ENCODE measurements around the gene CDK5.
"Not testable (repeated sequence)": the region's sequence is repeated elsewhere in the genome, so short reads cannot be mapped to it uniquely, and the experiment has no call there.

Gene CDK5

DNA sequence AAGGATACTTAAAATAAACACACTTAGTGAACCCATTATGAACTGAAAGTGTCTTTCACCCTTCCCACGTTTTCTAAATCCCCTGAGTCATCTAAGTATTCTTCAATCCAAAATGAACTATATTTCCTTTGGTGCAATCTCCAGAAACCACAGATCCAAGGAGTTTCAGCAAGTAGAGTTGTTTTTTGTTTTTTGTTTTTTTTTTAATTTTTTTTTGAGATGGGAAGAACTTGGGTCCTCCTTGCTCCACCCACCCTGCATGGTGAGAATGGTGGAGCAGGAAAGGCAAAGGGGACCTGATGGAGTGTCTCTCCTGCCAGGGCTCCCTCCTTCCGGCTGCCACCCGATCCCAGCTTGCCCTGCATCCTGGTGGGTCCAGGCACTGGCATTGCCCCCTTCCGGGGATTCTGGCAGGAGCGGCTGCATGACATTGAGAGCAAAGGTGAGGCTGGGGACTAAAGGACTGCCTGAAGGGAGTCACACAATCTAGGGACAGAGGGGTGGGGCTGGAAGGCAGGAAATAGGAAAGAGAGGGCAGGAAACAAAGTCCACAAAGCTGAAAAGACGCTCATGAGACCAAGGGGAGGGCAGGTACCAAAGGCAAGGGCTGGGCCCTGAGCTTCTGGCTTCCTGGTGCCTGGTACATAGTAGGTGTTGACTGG lies 45.5 kb downstream of the CDK5 start:
- TF ChIP-seq POLR2A (IDR thresholded peaks at IDR 0.05; ENCODE audit: low read depth, low read length) = no peak
- TF ChIP-seq PAX5 (IDR thresholded peaks at IDR 0.05; ENCODE audit: insufficient read depth, low read length, severe bottlenecking) = no peak
- no peak for TF ChIP-seq POLR2AphosphoS5 (IDR thresholded peaks at IDR 0.05; ENCODE audit: low read depth, low read length)
- no peak for TF ChIP-seq POU2F2 (IDR thresholded peaks at IDR 0.05; ENCODE audit: low read depth, low read length)
- no peak for TF ChIP-seq TAF1 (IDR thresholded peaks at IDR 0.05; ENCODE audit: low read depth, low read length)
- DNase-seq (ENCODE audit: insufficient read length, low spot score) (no peak), FAIRE-seq (no peak)

DNA sequence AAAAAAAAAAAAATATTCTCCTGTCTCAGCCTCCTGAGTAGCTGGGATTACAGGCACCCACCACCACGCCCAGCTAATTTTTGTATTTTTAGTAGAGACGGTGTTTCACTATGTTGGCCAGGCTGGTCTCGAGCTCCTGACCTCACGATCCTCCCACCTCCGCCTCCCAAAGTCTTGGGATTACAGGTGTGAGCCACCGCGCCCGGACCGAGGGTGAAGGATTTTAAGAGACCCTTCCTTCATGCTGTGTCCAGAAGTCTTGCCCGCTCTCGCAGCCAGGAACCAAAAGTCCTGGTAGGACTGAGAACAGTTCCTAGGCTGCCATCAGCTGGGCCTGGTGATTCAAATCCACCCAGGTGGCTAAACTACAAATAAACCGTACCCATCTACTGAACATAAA lies 46.1 kb downstream of the CDK5 start:
- DNase-seq (ENCODE audit: insufficient read length, low spot score); FAIRE-seq: not testable (repeated sequence)

DNA sequence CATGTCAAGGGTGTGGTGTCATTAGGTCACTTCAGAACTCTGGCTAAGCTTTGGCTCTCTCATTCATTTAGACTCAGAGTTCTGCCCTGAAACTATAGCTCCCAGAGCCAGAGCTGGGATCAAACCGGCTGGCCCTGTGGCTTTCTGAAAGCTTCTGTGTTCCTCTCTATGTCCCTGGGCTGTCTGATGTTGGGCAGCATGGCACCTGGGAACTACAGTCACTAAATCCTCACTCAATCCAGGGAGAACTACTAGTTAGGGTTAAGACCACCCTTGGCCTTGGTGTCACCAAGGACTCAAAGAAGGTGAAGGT lies 46.6 kb downstream of the CDK5 start:
- no peak for TF ChIP-seq SPI1 (IDR thresholded peaks at IDR 0.05; ENCODE audit: low read depth, low read length)
- FAIRE-seq (no peak), DNase-seq (ENCODE audit: insufficient read length, low spot score) (no peak)

DNA sequence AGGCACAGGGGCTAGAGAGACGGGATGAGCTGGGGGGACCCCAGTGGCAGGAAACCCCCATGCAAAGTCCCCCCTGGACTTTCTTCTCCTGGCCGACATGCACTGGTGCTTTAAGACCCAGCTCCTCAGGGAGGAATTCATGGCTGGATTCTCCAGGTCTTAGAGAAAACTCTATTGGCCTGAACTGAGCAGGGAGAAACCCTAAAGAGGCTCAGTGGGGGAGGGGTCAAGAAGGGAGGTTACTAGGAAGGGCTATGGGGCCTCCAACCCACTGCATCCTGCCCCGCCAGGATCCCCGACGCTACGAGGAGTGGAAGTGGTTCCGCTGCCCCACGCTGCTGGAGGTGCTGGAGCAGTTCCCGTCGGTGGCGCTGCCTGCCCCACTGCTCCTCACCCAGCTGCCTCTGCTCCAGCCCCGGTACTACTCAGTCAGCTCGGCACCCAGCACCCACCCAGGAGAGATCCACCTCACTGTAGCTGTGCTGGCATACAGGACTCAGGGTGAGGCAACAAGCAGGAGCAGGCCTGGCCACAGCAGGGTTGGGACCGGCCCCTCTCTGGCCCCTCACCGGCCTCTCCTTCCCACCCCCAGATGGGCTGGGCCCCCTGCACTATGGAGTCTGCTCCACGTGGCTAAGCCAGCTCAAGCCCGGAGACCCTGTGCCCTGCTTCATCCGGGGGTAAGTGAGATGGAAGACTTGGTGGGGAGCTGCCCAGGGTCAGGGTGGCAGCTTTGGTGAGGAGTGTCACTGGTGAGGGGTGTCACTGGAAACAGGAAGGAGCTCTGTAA lies 47.2 kb downstream of the CDK5 start:
- DNase-seq (ENCODE audit: insufficient read length, low spot score) = no peak
- FAIRE-seq = no peak

DNA sequence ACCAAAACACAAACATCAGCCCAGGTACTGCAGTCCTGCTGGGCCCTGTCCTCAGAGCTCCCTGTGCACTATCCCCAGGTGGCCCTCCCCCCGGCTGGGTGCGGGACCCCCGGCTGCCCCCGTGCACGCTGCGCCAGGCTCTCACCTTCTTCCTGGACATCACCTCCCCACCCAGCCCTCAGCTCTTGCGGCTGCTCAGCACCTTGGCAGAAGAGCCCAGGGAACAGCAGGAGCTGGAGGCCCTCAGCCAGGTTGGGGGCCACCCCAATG lies 47.7 kb downstream of the CDK5 start:
- DNase-seq (ENCODE audit: insufficient read length, low spot score) = no peak

More for the DNA sequence above, 47.2 kb downstream of the CDK5 start:
- TF ChIP-seq TAF1 (IDR thresholded peaks at IDR 0.05; ENCODE audit: low read depth, low read length) (no peak), POLR2AphosphoS5 (IDR thresholded peaks at IDR 0.05; ENCODE audit: low read depth, low read length) (no peak), POLR2A (IDR thresholded peaks at IDR 0.05; ENCODE audit: low read depth, low read length) (no peak), PAX5 (IDR thresholded peaks at IDR 0.05; ENCODE audit: insufficient read depth, low read length, severe bottlenecking) (no peak), POU2F2 (IDR thresholded peaks at IDR 0.05; ENCODE audit: low read depth, low read length) (no peak), SPI1 (IDR thresholded peaks at IDR 0.05; ENCODE audit: low read depth, low read length) (no peak)

DNA sequence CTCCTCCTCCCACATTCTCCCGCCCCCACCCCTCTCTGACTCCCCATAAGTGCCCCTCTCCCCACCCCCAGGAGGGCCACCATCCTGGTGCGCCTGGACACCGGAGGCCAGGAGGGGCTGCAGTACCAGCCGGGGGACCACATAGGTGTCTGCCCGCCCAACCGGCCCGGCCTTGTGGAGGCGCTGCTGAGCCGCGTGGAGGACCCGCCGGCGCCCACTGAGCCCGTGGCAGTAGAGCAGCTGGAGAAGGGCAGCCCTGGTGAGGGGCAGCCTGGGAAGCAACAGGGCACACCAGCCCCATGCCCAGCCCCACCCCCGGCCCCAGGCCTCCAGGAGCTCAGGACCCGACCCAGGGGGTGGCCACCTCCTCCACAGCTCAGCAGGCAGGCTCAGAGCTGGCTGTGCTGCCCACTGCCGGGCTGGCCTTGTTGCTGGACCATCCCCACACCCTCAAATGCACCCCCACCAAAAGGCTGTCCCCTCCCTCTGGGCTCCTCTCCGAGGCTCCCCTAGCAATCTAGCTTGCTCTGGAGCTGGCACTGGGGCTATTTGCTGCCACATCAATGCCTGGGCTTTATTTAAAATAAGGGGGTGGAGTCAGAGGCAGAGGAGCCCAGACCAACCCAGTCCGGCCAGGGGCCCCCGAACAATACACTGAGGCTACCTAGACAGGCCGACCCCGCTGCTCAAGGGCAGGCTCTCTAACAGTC lies 48.2 kb downstream of the CDK5 start:
- no peak for DNase-seq (ENCODE audit: insufficient read length, low spot score)
- TF ChIP-seq POLR2AphosphoS5 (IDR thresholded peaks at IDR 0.05; ENCODE audit: low read depth, low read length) = no peak
- TF ChIP-seq PAX5 (IDR thresholded peaks at IDR 0.05; ENCODE audit: insufficient read depth, low read length, severe bottlenecking) = no peak
- no peak for TF ChIP-seq TAF1 (IDR thresholded peaks at IDR 0.05; ENCODE audit: low read depth, low read length)
- TF ChIP-seq POLR2A (IDR thresholded peaks at IDR 0.05; ENCODE audit: low read depth, low read length) = no peak
- TF ChIP-seq POU2F2 (IDR thresholded peaks at IDR 0.05; ENCODE audit: low read depth, low read length) = no peak
- TF ChIP-seq SPI1 (IDR thresholded peaks at IDR 0.05; ENCODE audit: low read depth, low read length) = no peak
- FAIRE-seq = no peak

More for the DNA sequence above, 47.7 kb downstream of the CDK5 start:
- TF ChIP-seq POLR2AphosphoS5 (IDR thresholded peaks at IDR 0.05; ENCODE audit: low read depth, low read length) (no peak), PAX5 (IDR thresholded peaks at IDR 0.05; ENCODE audit: insufficient read depth, low read length, severe bottlenecking) (no peak), POLR2A (IDR thresholded peaks at IDR 0.05; ENCODE audit: low read depth, low read length) (no peak), SPI1 (IDR thresholded peaks at IDR 0.05; ENCODE audit: low read depth, low read length) (no peak), POU2F2 (IDR thresholded peaks at IDR 0.05; ENCODE audit: low read depth, low read length) (no peak), TAF1 (IDR thresholded peaks at IDR 0.05; ENCODE audit: low read depth, low read length) (no peak)
- no peak for FAIRE-seq

DNA sequence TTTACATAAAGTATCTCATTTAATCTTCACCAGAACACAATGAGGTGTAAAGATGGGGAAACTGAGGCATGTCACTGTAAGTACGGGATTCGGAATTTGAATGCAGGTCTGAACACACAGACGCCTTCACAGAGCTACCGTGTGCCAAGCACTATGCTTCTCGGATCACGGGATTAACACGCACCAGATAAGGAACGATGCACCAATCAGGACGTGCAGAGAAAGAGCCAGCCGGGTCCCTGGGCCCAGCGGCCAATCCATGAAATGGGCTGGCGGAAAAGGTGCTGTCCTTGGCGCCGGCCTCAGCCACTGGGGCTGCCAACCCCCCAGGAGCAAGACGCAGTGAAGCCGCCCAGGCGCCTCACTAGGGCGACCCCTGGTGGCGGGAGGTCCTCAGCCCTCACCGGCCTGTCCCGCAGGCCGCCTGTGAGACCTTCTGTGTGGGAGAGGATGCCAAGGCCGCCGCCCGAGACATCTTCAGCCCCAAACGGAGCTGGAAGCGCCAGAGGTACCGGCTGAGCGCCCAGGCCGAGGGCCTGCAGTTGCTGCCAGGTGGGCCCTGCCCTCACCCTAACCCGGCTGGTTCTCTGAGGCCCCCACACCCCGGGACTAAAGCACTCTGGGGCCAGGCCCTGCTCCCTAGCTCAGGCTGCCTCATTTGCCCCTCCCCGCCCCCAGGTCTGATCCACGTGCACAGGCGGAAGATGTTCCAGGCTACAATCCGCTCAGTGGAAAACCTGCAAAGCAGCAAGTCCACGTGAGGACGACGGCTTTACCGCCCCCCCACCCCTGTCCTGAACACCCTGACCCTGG lies 49.0 kb downstream of the CDK5 start:
- DNase-seq (ENCODE audit: insufficient read length, low spot score) = no peak
- TF ChIP-seq POLR2A (IDR thresholded peaks at IDR 0.05; ENCODE audit: low read depth, low read length) = no peak
- no peak for FAIRE-seq

DNA sequence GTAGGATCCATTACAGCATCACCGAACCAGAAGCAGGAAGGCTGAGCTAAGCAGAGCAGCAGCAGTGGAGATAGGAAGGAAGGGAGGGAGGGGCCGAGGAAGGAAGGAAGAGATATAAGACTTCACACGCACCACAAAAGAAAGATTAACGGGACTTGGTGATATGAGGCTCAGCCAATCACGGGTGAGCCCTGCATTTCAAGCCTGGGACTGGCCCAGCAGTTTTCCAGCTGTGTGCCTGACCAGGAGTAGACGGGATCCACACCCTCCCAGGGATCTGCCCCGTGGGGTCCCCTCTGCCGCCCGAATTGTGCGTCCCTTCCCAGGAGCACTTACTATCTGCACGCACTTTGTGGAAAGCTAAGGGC lies 49.6 kb downstream of the CDK5 start:
- FAIRE-seq = no peak
- DNase-seq (ENCODE audit: insufficient read length, low spot score) = no peak
- no peak for TF ChIP-seq POLR2A (IDR thresholded peaks at IDR 0.05; ENCODE audit: low read depth, low read length)
- no peak for TF ChIP-seq TAF1 (IDR thresholded peaks at IDR 0.05; ENCODE audit: low read depth, low read length)
- TF ChIP-seq PAX5 (IDR thresholded peaks at IDR 0.05; ENCODE audit: insufficient read depth, low read length, severe bottlenecking) = no peak
- TF ChIP-seq POLR2AphosphoS5 (IDR thresholded peaks at IDR 0.05; ENCODE audit: low read depth, low read length) = no peak
- no peak for TF ChIP-seq POU2F2 (IDR thresholded peaks at IDR 0.05; ENCODE audit: low read depth, low read length)
- TF ChIP-seq SPI1 (IDR thresholded peaks at IDR 0.05; ENCODE audit: low read depth, low read length) = no peak

DNA sequence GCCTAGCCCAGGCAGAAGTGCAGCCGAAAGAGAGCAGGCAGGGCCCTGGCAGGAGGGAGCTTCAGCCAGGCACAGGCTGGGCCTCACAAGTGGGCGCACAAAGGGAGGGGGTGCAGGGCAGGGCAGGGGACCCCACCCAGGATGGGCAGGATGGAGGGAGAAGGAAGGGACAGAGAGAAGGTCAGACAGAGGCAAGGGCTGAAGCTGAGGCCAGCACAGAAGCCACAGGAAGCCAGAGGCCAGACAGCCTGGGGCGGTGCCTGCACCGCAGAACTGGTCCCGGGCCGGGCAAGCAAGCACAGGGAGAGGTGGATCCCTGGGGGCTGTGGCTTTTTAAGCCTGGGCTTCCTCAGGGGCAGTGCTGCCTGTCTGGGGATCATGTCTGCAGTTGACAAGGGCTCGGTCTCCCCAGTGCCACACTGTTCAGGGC lies 50.2 kb downstream of the CDK5 start:
- TF ChIP-seq POU2F2 (IDR thresholded peaks at IDR 0.05; ENCODE audit: low read depth, low read length) = no peak
- TF ChIP-seq POLR2AphosphoS5 (IDR thresholded peaks at IDR 0.05; ENCODE audit: low read depth, low read length) = no peak
- no peak for TF ChIP-seq PAX5 (IDR thresholded peaks at IDR 0.05; ENCODE audit: insufficient read depth, low read length, severe bottlenecking)
- no peak for TF ChIP-seq SPI1 (IDR thresholded peaks at IDR 0.05; ENCODE audit: low read depth, low read length)
- TF ChIP-seq TAF1 (IDR thresholded peaks at IDR 0.05; ENCODE audit: low read depth, low read length) = no peak
- DNase-seq (ENCODE audit: insufficient read length, low spot score) (no peak), FAIRE-seq (no peak)
